Activated T-cell treated with anti-CD3 and anti-CD28 coated beads for 1 hour (primary cell): ENCODE results near the gene MIB1.

Experiments used
- DNase-seq: peaks from one replicate; pipeline ENCODE4 v3.0.0-alpha.2; 2020; ENCODE audit warnings: low read depth

Gene MIB1

DNA sequence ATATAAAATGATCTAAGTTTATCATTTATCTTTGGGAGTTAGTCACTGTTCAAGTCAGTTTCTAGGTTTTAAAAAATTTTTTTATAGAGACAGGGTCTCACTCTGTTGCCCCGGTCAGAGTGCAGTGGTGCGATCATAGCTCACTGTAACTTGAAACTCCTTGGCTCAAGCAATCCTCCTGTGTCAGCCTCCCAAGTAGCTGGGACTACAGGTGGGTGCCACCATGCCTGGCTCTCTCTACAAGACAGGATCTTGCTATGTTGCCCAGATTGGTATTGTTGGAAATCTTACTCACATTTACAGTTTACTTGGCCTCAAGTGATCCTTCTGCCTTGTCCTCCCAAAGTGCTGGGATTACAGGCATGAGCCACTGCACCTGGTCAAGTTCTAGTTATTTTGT lies 74.5 kb downstream of the MIB1 start:
- no peak for DNase-seq

GRCh38 chr18:21820033-21820810 lies 79.6 kb downstream of the MIB1 start:
- no peak for DNase-seq

DNA sequence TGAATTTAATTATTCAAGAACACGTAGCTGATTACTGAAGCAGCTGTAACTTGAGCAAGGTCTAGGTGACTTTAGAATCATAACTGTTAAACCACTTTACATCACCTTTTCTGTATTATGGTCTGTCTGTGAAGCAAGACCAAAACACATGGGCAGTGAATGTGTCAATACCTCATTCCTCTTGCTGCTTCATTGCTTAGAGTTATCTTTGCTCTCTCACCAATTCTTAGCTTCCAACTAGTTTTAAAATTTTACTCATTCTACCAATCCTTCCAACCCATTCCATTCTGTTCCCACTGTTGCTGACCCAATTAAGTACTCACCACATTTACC lies 80.2 kb downstream of the MIB1 start:
- no peak for DNase-seq

DNA sequence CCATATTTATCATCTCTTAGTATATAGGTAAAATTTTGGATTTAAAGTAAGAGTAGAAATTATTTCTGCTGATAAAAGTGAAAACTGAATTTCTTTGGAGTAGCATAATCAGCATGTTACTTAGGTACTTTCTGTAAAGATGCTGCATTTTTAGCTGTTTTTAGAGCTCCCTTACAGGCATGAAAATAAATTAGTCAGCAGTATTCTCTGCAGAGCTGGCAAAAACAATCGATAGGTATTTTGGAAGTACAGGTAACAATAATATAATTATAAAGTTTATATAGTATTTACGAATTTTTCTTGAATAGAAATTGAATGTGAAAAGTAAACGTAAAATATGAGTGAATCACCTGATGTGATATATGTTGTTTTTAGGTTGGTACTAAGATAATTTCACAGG lies 83.3 kb downstream of the MIB1 start:
- no peak for DNase-seq

- DNase-seq = no peak
Observed at GRCh38 chr18:21826196-21826595, 85.6 kb downstream of the MIB1 start.

GRCh38 chr18:21826641-21827302 lies 86.2 kb downstream of the MIB1 start:
- DNase-seq = no peak

DNA sequence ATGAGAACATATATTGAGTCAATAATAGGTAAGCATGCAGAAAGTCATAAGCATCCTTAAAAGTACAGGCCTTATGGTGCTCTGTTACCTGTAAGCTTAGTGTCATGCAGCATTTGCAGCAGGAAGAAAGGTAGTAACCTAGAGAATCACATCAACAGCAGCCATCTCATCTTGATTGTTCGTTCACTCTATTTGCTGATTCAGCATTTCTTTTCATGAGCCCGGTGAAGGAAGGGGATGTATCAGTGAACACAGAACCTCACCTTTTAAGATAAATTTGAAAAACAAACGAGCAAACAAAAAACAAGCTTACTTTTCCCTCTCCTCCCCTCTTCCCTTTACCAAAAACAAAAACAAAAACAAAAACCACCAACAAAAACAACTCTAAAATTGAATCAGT lies 89.9 kb downstream of the MIB1 start:
- DNase-seq = no peak

DNA sequence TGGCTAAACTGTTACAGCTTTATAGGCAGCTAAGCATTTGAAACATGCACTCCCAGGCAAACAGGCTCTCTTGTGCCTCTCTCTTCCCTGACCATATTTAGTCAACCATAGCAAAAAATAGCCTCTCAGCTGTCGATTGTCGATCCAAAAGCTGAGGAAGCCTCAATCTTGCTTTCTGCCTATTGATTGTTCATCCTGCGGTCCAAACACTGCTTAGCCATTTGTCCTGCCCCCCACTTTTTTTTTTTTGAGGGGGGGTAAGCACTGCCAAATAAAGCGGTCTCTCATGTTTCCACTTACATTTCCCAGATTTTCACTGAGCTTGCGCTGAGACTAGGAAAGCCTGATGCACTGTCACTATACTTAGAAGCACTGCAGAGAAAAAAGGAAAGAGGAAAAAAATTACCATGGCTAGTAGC lies 90.8 kb downstream of the MIB1 start:
- no peak for DNase-seq

DNA sequence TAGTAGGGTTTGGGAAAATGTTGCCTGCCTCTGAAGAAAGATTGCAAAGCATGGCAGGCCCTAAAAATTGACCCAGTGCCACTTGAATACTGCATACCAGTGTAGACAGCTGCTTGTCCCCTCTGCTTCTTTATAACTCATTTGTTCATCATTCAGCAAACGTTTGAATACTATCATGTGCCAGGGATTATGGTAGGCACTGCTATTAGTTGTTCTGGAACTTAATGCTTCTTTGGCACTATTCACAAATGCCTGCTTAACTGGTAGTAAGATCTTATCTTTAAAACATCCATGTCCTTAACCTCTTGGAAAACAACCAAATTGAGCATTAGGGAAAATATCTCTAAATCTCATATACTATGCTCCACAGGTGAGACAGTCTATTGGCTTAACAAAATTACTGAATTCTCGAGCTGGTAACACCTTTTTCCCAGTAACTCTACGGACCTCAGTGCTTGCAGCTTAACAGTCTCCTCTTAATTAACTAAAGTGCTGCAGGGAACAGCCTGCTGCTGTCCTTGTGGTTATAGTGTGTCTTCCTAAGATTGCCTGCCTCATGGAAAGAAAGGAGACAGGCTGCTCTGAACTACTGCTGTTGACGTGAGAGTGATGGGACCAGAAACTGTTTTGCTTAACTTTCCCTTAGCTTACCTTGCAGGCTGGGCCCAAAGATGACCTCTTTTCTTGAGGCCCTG lies 93.2 kb downstream of the MIB1 start:
- no peak for DNase-seq

- no peak for DNase-seq
Observed at GRCh38 chr18:21834299-21834660, 93.7 kb downstream of the MIB1 start.

- no peak for DNase-seq
Observed at GRCh38 chr18:21841570-21841969, 101.0 kb downstream of the MIB1 start.

- no peak for DNase-seq
Observed at GRCh38 chr18:21843341-21843740, 102.7 kb downstream of the MIB1 start.

GRCh38 chr18:21851327-21851961 lies 110.9 kb downstream of the MIB1 start:
- DNase-seq = no peak

DNA sequence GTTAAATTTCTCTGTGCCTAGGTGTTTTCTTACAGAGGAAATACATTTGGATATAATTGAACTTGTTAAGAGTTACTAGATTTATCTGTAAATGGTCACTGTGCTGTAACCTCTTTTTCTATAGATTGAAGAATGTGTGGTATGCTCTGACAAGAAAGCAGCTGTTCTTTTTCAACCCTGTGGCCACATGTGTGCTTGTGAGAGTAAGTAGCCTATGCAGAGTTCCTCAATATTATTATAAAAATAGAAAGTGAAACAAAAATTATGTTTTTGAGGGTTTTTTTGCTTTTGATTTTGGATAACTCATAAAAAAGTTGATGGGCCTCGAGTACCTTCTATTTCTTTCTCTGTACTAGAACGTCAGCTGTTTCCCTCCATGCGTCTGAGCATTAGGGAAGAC lies 112.4 kb downstream of the MIB1 start:
- DNase-seq = no peak

GRCh38 chr18:21853775-21854552 lies 113.4 kb downstream of the MIB1 start:
- no peak for DNase-seq

GRCh38 chr18:21855432-21855831 lies 114.8 kb downstream of the MIB1 start:
- DNase-seq = no peak

DNA sequence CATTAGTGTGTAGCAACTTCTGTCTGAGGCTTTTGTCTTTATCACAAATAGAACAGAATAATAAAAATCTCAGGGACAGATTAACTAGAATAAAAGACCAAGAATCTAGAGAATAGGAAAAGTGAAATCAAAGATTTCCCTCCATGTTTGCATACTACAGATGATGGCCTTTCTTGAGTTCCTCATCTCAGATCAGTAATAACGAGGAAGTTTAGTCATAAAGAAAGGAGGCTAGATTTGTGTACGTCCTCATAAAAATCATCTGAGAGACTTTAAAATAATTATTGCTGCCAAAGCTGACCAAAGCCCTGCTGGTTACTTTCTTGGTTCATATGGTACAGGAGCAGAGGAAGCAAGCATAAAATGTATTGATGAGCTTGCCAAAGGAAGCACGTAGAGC lies 117.3 kb downstream of the MIB1 start:
- DNase-seq = no peak

DNA sequence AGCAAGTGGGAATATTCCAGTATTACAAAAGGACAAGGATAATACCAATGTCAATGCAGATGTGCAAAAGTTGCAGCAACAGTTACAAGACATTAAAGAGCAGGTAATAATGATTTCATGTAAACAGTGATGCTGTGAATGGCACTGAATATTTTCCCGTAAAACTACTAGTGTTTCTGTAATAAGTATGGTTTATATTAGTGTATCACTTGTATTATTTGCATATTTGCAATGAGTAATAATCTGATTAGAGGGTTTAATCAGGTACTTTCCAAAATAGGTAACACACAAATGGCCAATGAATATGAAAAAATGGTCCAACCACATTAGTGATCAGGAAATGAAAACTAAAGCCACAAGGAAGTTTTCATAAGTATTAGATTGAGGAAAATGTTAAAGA lies 118.0 kb downstream of the MIB1 start:
- no peak for DNase-seq

GRCh38 chr18:21864386-21864785 lies 123.8 kb downstream of the MIB1 start:
- DNase-seq = no peak

DNA sequence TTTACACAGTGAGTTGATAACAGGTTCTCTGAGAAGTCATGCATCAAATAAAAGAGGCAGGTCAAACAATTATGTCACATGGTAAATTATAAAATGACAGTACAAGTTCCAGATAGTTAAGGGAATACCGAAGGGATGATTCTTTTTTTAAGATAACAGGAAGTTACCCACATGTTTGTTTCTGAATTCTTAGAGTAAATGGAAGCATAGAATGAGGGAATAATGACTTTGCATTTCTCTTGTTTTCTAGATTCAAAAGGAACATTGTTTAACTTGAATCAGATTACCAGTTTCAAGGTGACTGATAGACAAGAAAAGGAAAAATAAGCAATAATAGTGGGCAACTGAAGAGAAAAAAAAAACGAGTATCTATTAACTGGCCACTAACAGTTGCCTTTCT lies 124.5 kb downstream of the MIB1 start:
- no peak for DNase-seq

- no peak for DNase-seq
Observed at GRCh38 chr18:21868770-21869169, 128.2 kb downstream of the MIB1 start.

DNA sequence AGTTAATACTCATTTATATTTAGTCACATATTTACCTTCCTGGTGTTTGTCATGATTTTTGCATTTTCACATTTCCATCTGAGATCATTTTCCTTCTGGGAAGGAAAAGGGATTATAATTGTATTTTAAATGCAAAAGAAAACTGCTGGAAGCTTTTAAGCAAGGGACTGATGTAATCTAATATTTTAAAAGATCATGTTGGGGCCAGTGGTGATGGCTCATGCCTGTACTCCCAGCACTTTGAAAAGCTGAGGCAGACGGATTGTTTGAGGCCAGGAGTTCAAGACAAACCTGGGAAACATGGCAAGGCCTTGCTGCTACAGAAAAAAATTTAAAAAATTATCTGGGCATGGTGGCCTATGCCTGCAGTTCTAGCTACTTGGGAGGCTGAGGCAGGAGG lies 149.0 kb downstream of the MIB1 start:
- no peak for DNase-seq
